ENCODE results near the gene CES4A. TPM values are rescaled to one million over a fixed set of nuclear protein-coding genes. Genes with fewer than 3 reads are reported as not detected.

Gene CES4A
- total RNA-seq, 2 experiments from 2014 or later: 3.5 to 4.6 TPM

- no peak for DNase-seq
- no peak overlapping the region for H3K27ac Mint-ChIP-seq
- no peaks in the 10 kb centered on the region for H3K36me3 Mint-ChIP-seq
- peaks cover 3% of the 10 kb centered on the region for H3K27me3 Mint-ChIP-seq
- no peaks in the 10 kb centered on the region for H3K9me3 Mint-ChIP-seq
- peaks cover 5% of the 10 kb centered on the region for H3K4me1 Mint-ChIP-seq
- no peak overlapping the region for H3K4me3 Mint-ChIP-seq
These were observed 8.1 kb downstream of the CES4A start for GRCh38 chr16:66996324-66996982.

GRCh38 chr16:66996983-66997358 lies 8.6 kb downstream of the CES4A start:
- H3K36me3 Mint-ChIP-seq: no peaks in the 10 kb centered on the region
- H3K27me3 Mint-ChIP-seq: no peaks in the 10 kb centered on the region
- H3K27ac Mint-ChIP-seq: no peak overlapping the region
- H3K4me1 Mint-ChIP-seq: peaks cover 9% of the 10 kb centered on the region
- H3K9me3 Mint-ChIP-seq: no peaks in the 10 kb centered on the region
- no peak for DNase-seq
- no peak overlapping the region for H3K4me3 Mint-ChIP-seq

GRCh38 chr16:67000384-67001351 lies 12.3 kb downstream of the CES4A start:
- Mint-ChIP-seq H3K4me1 (peaks cover 9% of the 10 kb centered on the region), H3K36me3 (no peaks in the 10 kb centered on the region), H3K4me3 (peak overlapping the region; percentile 68), H3K27ac (peak overlapping the region; percentile 2), H3K9me3 (no peaks in the 10 kb centered on the region), H3K27me3 (no peaks in the 10 kb centered on the region)
- peak; percentile 49 for DNase-seq

GRCh38 chr16:67001726-67002125 lies 13.3 kb downstream of the CES4A start:
- H3K9me3 Mint-ChIP-seq: no peaks in the 10 kb centered on the region

GRCh38 chr16:67006930-67007658 lies 18.7 kb downstream of the CES4A start:
- H3K4me3 Mint-ChIP-seq: no peak overlapping the region
- H3K36me3 Mint-ChIP-seq: no peaks in the 10 kb centered on the region

More at GRCh38 chr16:67001726-67002125, 13.3 kb downstream of the CES4A start:
- H3K4me3 Mint-ChIP-seq: no peak overlapping the region
- H3K4me1 Mint-ChIP-seq: peaks cover 9% of the 10 kb centered on the region
- H3K27ac Mint-ChIP-seq: no peak overlapping the region
- no peak for DNase-seq
- no peaks in the 10 kb centered on the region for H3K27me3 Mint-ChIP-seq
- no peaks in the 10 kb centered on the region for H3K36me3 Mint-ChIP-seq

GRCh38 chr16:67009158-67009557 lies 20.8 kb downstream of the CES4A start:
- H3K9me3 Mint-ChIP-seq: no peaks in the 10 kb centered on the region
- H3K36me3 Mint-ChIP-seq: no peaks in the 10 kb centered on the region
- no peak overlapping the region for H3K4me3 Mint-ChIP-seq
- DNase-seq: no peak
- H3K4me1 Mint-ChIP-seq: peaks cover 5% of the 10 kb centered on the region
- no peaks in the 10 kb centered on the region for H3K27me3 Mint-ChIP-seq
- H3K27ac Mint-ChIP-seq: no peak overlapping the region

More at GRCh38 chr16:67006930-67007658, 18.7 kb downstream of the CES4A start:
- no peak for DNase-seq
- Mint-ChIP-seq H3K9me3 (no peaks in the 10 kb centered on the region), H3K27ac (no peak overlapping the region), H3K27me3 (no peaks in the 10 kb centered on the region), H3K4me1 (peaks cover 2% of the 10 kb centered on the region)

GRCh38 chr16:67011274-67011673 lies 22.9 kb downstream of the CES4A start:
- Mint-ChIP-seq H3K27ac (no peak overlapping the region), H3K36me3 (no peaks in the 10 kb centered on the region)

GRCh38 chr16:67013233-67013822 lies 24.9 kb downstream of the CES4A start:
- H3K36me3 Mint-ChIP-seq: no peaks in the 10 kb centered on the region
- no peaks in the 10 kb centered on the region for H3K9me3 Mint-ChIP-seq
- H3K27ac Mint-ChIP-seq: no peak overlapping the region
- no peak for DNase-seq
- H3K27me3 Mint-ChIP-seq: no peaks in the 10 kb centered on the region
- H3K4me3 Mint-ChIP-seq: peak overlapping the region; percentile 78
- H3K4me1 Mint-ChIP-seq: peaks cover 17% of the 10 kb centered on the region

More at GRCh38 chr16:67011274-67011673, 22.9 kb downstream of the CES4A start:
- DNase-seq: no peak
- Mint-ChIP-seq H3K27me3 (no peaks in the 10 kb centered on the region), H3K9me3 (no peaks in the 10 kb centered on the region), H3K4me1 (peaks cover 15% of the 10 kb centered on the region), H3K4me3 (no peak overlapping the region)

- Mint-ChIP-seq H3K4me3 (peak overlapping the region; percentile 82), H3K36me3 (no peaks in the 10 kb centered on the region), H3K27me3 (no peaks in the 10 kb centered on the region), H3K4me1 (peaks cover 17% of the 10 kb centered on the region), H3K27ac (peak overlapping the region; percentile 79), H3K9me3 (no peaks in the 10 kb centered on the region)
- DNase-seq: peak; percentile 87
These were observed 25.6 kb downstream of the CES4A start for GRCh38 chr16:67013823-67014633.

- no peak for DNase-seq
- no peaks in the 10 kb centered on the region for H3K36me3 Mint-ChIP-seq
- H3K4me3 Mint-ChIP-seq: peak overlapping the region; percentile 82
- peaks cover 17% of the 10 kb centered on the region for H3K4me1 Mint-ChIP-seq
- H3K27me3 Mint-ChIP-seq: no peaks in the 10 kb centered on the region
- peak overlapping the region; percentile 79 for H3K27ac Mint-ChIP-seq
- H3K9me3 Mint-ChIP-seq: no peaks in the 10 kb centered on the region
These were observed 26.4 kb downstream of the CES4A start for GRCh38 chr16:67014634-67015312.

- H3K36me3 Mint-ChIP-seq: no peaks in the 10 kb centered on the region
- DNase-seq: no peak
- peak overlapping the region; percentile 33 for H3K4me3 Mint-ChIP-seq
- peaks cover 17% of the 10 kb centered on the region for H3K4me1 Mint-ChIP-seq
- H3K9me3 Mint-ChIP-seq: no peaks in the 10 kb centered on the region
- no peaks in the 10 kb centered on the region for H3K27me3 Mint-ChIP-seq
- H3K27ac Mint-ChIP-seq: no peak overlapping the region
These were observed 26.9 kb downstream of the CES4A start for GRCh38 chr16:67015313-67015731.

GRCh38 chr16:67016143-67016542 lies 27.8 kb downstream of the CES4A start:
- Mint-ChIP-seq H3K36me3 (no peaks in the 10 kb centered on the region), H3K27ac (no peak overlapping the region), H3K27me3 (no peaks in the 10 kb centered on the region), H3K9me3 (no peaks in the 10 kb centered on the region), H3K4me3 (no peak overlapping the region), H3K4me1 (peaks cover 15% of the 10 kb centered on the region)
- no peak for DNase-seq

- H3K27ac Mint-ChIP-seq: no peak overlapping the region
- no peaks in the 10 kb centered on the region for H3K27me3 Mint-ChIP-seq
- H3K4me3 Mint-ChIP-seq: no peak overlapping the region
- H3K9me3 Mint-ChIP-seq: no peaks in the 10 kb centered on the region
- no peak for DNase-seq
- no peaks in the 10 kb centered on the region for H3K36me3 Mint-ChIP-seq
- H3K4me1 Mint-ChIP-seq: peaks cover 15% of the 10 kb centered on the region
These were observed 28.5 kb downstream of the CES4A start for GRCh38 chr16:67016681-67017420.
